Hepatocyte (in vitro differentiated cells): ENCODE data around the gene SRRM3. TPM values are rescaled to one million over a fixed set of nuclear protein-coding genes. Genes with fewer than 3 reads are reported as not detected.
"Not testable (repeated sequence)": the region's sequence is repeated elsewhere in the genome, so short reads cannot be mapped to it uniquely, and the experiment has no call there.

ENCODE experiments used
- DNase-seq: peaks from one replicate; pipeline ENCODE4 v3.0.0-alpha.2; 2016; ENCODE audit warnings: low spot score
- H2AFZ ChIP-seq: fragments of 200-600 bp; sonication (generic); 2 replicates; pipeline ENCODE4 v1.6.0; 2016; ENCODE audit warnings: antibody characterized with exemption, mild to moderate bottlenecking
- H3K27ac ChIP-seq: fragments of 200-600 bp; sonication (generic); 2 replicates; pipeline ENCODE4 v1.5.1; 2016; ENCODE audit warnings: mild to moderate bottlenecking
- H3K27me3 ChIP-seq: fragments of 200-600 bp; sonication (generic); 2 replicates; pipeline ENCODE4 v1.6.1; 2016
- H3K36me3 ChIP-seq: fragments of 200-600 bp; sonication (generic); replicated peaks from 2 replicates; pipeline ENCODE4 v1.5.1; 2016; ENCODE audit warnings: low read depth; ENCODE audit not compliant: insufficient read depth
- H3K4me1 ChIP-seq: fragments of 200-600 bp; sonication (generic); 2 replicates; pipeline ENCODE4 v1.5.1; 2016; ENCODE audit warnings: mild to moderate bottlenecking, moderate library complexity; ENCODE audit not compliant: insufficient read depth
- H3K4me2 ChIP-seq: fragments of 200-600 bp; sonication (generic); 2 replicates; pipeline ENCODE4 v1.6.0; 2016
- H3K4me3 ChIP-seq: fragments of 200-600 bp; sonication (generic); 2 replicates; pipeline ENCODE4 v1.5.1; 2016; ENCODE audit warnings: mild to moderate bottlenecking
- H3K79me2 ChIP-seq: fragments of 200-600 bp; sonication (generic); 2 replicates; pipeline ENCODE4 v1.6.0; 2017; ENCODE audit warnings: mild to moderate bottlenecking
- H3K9me2 ChIP-seq: fragments of 200-600 bp; sonication (generic); replicated peaks from 2 replicates; pipeline ENCODE4 v1.6.0; 2017; ENCODE audit warnings: mild to moderate bottlenecking; ENCODE audit not compliant: insufficient read depth
- H3K9me3 ChIP-seq: fragments of 200-600 bp; sonication (generic); 2 replicates; pipeline ENCODE4 v1.5.1; 2016; ENCODE audit warnings: low read depth, mild to moderate bottlenecking
- H4K20me1 ChIP-seq: fragments of 200-600 bp; sonication (generic); 2 replicates; pipeline ENCODE4 v1.6.0; 2016; ENCODE audit warnings: mild to moderate bottlenecking; ENCODE audit not compliant: insufficient read depth, poor library complexity, severe bottlenecking
- EZH2 ChIP-seq: fragments of 200-600 bp; sonication (generic); IDR thresholded peaks from 2 replicates; pipeline ENCODE4 v1.6.1; 2016; ENCODE audit warnings: antibody characterized with exemption, mild to moderate bottlenecking, borderline replicate concordance
- EZH2phosphoT487 ChIP-seq: fragments of 200-600 bp; sonication (generic); IDR thresholded peaks from one replicate; pipeline ENCODE4 v1.6.1; 2018; ENCODE audit warnings: antibody characterized with exemption, mild to moderate bottlenecking, low read depth, moderate library complexity; ENCODE audit not compliant: unreplicated experiment, severe bottlenecking
- whole genome bisulfite sequencing: methylation state at CpG from one replicate; pipeline ENCODE4 v1.1.6; 2016; ENCODE audit warnings: low lambda C conversion rate; ENCODE audit errors: missing lambda C conversion rate; 5-methylcytosine and 5-hydroxymethylcytosine counted together
- polyA plus RNA-seq: library from polyadenylated mRNA; unstranded; fragments of >200 nt; fragmentation: Nextera tagmentation; extraction: Ambion mirVana; gene quantifications from 2 replicates; pipeline ENCODE4 v1.2.1, GENCODE V29; 2016
- total RNA-seq: library from RNA; depleted of rRNA; stranded (reverse); fragments of >200 nt; gene quantifications from 2 replicates; pipeline ENCODE4 v1.2.3, GENCODE V29; 2014
- TF ChIP-seq, protein P1 (sequence below): fragments of 200-600 bp; sonication (generic); IDR thresholded peaks from 2 replicates; pipeline ENCODE4 v1.5.1; 2016; ENCODE audit warnings: antibody characterized with exemption, mild to moderate bottlenecking; ENCODE audit not compliant: poor library complexity

SRRM3 gene
- total and polyA plus RNA-seq, 2 experiments from 2014 or later, result 1.5 to 2.3 TPM

DNA sequence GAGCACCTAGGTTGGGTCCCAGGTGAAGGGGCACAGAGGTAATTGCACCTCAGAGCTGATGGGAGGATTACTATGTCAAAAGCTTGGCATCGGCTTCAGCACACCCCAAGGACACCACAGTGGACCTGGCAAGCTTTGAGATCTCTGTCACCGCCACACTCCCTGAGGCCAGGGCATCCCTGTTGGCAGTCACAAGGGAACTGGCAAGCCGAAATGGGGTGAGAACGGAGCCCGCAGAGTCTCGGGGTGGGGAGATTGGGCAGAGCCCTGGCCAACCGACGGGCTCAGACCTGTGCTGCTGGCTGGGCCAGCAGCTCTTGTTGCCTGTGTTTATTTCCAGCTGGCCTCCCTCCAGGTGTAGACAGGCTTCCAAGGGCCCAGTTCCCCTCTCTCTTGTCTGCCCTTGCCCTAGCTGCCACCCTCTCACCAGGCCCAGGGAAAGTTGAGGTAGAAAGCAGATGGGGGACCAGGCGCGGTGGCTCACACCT is 103.2 kb downstream of the SRRM3 start:
- peak overlapping the region; percentile 88 for H3K4me2 ChIP-seq
- WGBS, result 93% methylated on average over 10 of the region's 10 CpGs
- H3K79me2 ChIP-seq, result no peaks in the 10 kb centered on the region
- H3K27ac ChIP-seq, result peak overlapping the region; percentile 68
- H3K9me3 ChIP-seq, result no peaks in the 10 kb centered on the region
- no peaks in the 10 kb centered on the region for H3K36me3 ChIP-seq
- H4K20me1 ChIP-seq, result no peaks in the 10 kb centered on the region
- H2AFZ ChIP-seq, result no peak overlapping the region
- peaks cover 7% of the 10 kb centered on the region for H3K4me1 ChIP-seq
- no peak for DNase-seq
- no peaks in the 10 kb centered on the region for H3K27me3 ChIP-seq
- no peak overlapping the region for H3K4me3 ChIP-seq
- TF ChIP-seq EZH2 (no peak), EZH2phosphoT487 (no peak)
- TF ChIP-seq, protein P1, sequence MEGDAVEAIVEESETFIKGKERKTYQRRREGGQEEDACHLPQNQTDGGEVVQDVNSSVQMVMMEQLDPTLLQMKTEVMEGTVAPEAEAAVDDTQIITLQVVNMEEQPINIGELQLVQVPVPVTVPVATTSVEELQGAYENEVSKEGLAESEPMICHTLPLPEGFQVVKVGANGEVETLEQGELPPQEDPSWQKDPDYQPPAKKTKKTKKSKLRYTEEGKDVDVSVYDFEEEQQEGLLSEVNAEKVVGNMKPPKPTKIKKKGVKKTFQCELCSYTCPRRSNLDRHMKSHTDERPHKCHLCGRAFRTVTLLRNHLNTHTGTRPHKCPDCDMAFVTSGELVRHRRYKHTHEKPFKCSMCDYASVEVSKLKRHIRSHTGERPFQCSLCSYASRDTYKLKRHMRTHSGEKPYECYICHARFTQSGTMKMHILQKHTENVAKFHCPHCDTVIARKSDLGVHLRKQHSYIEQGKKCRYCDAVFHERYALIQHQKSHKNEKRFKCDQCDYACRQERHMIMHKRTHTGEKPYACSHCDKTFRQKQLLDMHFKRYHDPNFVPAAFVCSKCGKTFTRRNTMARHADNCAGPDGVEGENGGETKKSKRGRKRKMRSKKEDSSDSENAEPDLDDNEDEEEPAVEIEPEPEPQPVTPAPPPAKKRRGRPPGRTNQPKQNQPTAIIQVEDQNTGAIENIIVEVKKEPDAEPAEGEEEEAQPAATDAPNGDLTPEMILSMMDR, result no peak
- H3K9me2 ChIP-seq, result no peaks in the 10 kb centered on the region

DNA sequence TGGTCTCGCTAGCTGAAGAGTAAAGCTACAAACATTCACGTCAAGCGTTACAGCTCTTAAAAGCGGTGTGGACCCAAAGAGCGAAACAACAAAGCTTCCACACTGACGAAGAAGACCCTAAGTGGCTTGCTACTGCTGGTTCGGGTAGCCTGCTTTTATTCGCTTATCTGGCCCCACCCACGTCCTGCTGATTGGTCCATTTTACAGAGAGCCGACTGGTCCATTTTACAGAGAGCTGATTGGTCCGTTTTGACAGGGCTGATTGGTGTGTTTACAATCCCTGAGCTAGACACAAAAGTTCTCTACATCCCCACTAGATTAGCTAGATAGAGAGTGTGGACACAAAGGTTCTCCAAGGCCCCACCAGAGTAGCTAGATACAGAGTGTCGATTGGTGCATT is 107.2 kb downstream of the SRRM3 start:
- H3K9me2 ChIP-seq, H4K20me1 ChIP-seq, H3K79me2 ChIP-seq, H2AFZ ChIP-seq, DNase-seq, H3K4me2 ChIP-seq, H3K4me1 ChIP-seq, H3K4me3 ChIP-seq, H3K36me3 ChIP-seq, H3K27me3 ChIP-seq, H3K27ac ChIP-seq, H3K9me3 ChIP-seq: not testable (repeated sequence)
- WGBS, result 86% methylated on average over 12 of the region's 12 CpGs

DNA sequence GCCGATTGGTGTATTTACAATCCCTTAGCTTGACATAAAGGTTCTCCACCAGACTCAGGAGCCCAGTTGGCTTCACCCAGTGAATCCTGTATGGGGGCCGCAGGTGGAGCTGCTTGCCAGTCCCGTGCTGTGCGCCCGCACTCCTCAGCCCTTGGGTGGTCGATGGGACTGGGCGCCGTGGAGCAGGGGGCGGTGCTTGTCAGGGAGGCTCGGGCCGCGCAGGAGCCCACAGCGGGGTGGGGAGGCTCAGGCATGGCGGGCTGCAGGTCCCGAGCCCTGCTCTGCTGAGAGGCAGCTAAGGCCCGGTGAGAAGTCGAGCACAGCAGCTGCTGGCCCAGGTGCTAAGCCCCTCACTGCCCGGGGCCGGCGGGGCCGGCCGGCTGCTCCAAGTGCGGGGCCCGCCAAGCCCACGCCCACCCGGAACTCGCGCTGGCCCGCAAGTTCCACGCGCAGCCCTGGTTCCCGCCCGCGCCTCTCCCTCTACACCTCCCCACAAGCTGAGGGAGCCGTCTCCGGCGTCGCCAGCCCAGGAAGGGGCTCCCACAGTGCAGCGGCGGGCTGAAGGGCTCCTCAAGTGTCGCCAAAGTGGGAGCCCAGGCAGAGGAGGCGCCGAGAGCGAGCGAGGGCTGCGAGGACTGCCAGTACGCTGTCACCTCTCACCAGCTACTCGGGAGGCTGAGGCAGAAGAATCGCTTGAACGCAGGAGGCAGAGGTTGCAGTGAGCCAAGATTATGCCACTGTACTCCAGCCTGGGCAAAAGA is 107.8 kb downstream of the SRRM3 start:
- not testable (repeated sequence) for H3K27ac ChIP-seq, DNase-seq, H3K4me1 ChIP-seq, H3K4me2 ChIP-seq, H4K20me1 ChIP-seq, H3K4me3 ChIP-seq, H3K9me3 ChIP-seq, H2AFZ ChIP-seq, H3K27me3 ChIP-seq, H3K36me3 ChIP-seq, H3K79me2 ChIP-seq, H3K9me2 ChIP-seq
- WGBS, result 98% methylated on average over 39 of the region's 50 CpGs

DNA sequence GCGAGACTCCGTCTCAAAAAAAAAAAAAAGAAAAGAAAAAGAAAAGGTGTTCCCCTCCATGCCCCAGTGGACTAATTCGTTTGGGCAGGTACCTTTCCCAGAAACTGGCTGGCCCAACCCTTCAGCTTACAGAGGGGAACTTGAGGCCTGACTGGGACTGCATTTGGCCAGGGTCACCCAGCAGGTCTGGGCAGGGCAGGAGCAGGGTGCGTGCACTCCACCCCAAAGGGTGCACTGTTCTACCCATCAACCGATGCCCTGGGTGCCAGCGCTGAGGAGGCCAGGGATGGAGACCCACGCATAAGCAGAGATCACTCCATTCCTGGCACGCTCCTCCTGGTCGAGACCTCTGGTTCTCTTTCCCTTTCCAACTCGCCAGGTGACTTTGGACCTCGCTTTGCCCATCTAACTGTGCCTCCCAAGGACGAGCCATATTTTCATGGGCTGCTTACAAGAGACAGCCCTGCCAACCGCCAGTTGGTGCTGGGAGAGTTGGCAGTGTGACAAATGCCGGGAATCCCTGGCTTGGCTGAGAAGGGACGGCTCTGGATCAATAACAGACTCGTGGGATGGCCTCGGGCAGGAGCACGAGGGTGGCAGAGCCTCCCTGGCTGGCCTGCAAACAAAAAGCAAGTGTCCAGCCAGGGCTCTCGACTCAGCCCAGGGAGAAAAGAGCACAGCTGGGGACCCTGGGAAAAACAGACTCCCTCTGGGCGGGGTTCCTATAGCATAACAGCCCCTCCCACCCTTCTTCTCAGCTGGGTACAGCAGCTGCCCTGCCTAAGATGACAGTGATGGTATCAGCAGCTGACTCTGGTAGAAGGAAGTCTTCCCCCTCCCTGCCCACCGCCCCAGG is 108.6 kb downstream of the SRRM3 start:
- 77% methylated on average over 21 of the region's 21 CpGs for WGBS
- no peak overlapping the region for H3K4me2 ChIP-seq
- no peaks in the 10 kb centered on the region for H3K27me3 ChIP-seq
- no peak for DNase-seq
- no peak overlapping the region for H3K27ac ChIP-seq
- H4K20me1 ChIP-seq, result no peaks in the 10 kb centered on the region
- TF ChIP-seq EZH2phosphoT487 (no peak), EZH2 (no peak)
- TF ChIP-seq, protein P1, result no peak
- no peaks in the 10 kb centered on the region for H3K79me2 ChIP-seq
- H3K4me3 ChIP-seq, result no peak overlapping the region
- no peaks in the 10 kb centered on the region for H3K9me2 ChIP-seq
- H3K4me1 ChIP-seq, result peaks cover 7% of the 10 kb centered on the region
- no peak overlapping the region for H2AFZ ChIP-seq
- H3K9me3 ChIP-seq, result no peaks in the 10 kb centered on the region
- no peaks in the 10 kb centered on the region for H3K36me3 ChIP-seq

DNA sequence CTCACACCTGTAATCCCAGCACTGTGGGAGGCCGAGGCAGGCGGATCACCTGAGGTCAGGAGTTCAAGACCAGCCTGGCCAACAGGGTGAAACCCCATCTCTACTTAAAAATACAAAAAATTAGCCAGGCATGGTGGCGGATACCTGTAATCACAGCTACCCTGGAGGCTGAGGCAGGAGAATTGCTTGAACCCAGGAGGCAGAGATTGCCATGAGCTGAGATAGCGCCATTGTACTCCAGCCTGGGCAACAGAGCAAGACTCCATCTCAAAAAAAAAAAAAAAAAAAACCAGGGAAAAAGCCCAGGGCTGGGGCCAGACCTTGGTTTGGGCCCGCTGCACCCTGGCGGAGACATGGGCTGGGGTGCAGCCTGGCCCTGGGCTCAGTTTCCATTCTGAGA is 110.1 kb downstream of the SRRM3 start:
- WGBS, result 96% methylated on average over 6 of the region's 6 CpGs
- H3K79me2 ChIP-seq, H2AFZ ChIP-seq: not testable (repeated sequence)

More for the DNA sequence above, 110.1 kb downstream of the SRRM3 start:
- H3K36me3 ChIP-seq, H3K4me2 ChIP-seq, H3K9me2 ChIP-seq, H3K4me1 ChIP-seq, H4K20me1 ChIP-seq, H3K27me3 ChIP-seq, H3K27ac ChIP-seq, H3K9me3 ChIP-seq, DNase-seq, H3K4me3 ChIP-seq: not testable (repeated sequence)
